Measurements from ENCODE around the gene PLEKHO2. TPM values are rescaled to one million over a fixed set of nuclear protein-coding genes. Genes with fewer than 3 reads are reported as not detected.

Gene PLEKHO2, protein sequence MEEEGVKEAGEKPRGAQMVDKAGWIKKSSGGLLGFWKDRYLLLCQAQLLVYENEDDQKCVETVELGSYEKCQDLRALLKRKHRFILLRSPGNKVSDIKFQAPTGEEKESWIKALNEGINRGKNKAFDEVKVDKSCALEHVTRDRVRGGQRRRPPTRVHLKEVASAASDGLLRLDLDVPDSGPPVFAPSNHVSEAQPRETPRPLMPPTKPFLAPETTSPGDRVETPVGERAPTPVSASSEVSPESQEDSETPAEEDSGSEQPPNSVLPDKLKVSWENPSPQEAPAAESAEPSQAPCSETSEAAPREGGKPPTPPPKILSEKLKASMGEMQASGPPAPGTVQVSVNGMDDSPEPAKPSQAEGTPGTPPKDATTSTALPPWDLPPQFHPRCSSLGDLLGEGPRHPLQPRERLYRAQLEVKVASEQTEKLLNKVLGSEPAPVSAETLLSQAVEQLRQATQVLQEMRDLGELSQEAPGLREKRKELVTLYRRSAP
- 20.1 and 22.5 TPM in 2 replicates for total RNA-seq

GRCh38 chr15:64841344-64842095, at the start of gene PLEKHO2:
PLEKHO2 (plus strand) TSS chr15:64841915; CDS start chr15:64842017, 102 bp downstream.

GRCh38 chr15:64825431-64826294, 16.1 kb upstream of the PLEKHO2 start, which contains the start of gene PIF1:
PIF1 (minus strand) TSS chr15:64825647; CDS start chr15:64824335, 1,312 bp downstream.

DNA sequence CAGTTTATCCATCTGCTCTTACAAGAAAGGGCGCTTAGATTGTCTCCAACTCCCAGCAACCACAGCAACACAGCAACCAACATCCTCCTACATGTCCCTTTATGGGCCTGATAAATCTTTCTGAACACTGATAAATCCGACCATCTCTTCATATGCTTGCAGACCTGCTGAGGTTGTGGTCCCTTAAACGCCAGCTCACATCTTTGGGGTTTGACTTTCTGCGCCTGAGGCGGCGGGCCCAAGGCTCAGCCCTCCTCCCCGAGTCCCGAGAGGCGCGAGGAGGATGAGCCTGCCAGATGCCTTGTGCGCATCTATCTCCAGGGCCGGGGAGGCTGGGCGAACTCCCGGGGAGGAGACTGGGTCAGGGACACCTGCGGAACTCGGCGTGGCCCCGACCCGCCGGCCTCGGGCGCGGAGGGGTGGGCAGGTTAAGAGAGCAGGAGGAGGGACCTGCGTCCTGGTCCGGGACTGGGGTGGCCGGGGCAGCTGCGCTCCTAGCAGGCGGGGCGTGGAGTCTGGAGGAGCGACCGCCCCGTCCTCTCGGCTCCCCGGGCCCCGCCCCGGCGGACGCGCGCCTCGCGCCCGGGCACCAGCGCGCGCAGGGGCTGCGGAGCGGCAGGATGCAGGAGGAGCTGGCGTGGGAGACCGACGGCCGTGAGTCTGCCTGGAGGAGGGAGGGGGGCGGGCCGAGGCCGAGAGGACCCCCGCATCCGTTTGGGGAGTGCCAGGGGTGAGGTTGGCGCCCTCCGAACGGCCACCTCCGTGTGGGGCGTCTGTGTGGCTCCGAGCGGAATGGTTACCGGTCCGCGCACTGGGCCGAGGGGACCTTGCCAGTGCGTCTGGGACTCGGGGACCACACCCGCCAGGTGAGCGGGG, 69.8 kb downstream of the PLEKHO2 start, which contains the start of gene ANKDD1A:
ANKDD1A (plus strand) TSS at position 592 of the 876 bp plus-strand sequence; CDS start at position 621, 29 bp downstream.

Other genes starting within 250 kb of the PLEKHO2 start
- gene RBPMS2, start 66.3 kb upstream of the PLEKHO2 start, total RNA-seq, result 0.05 and 0.07 TPM in 2 replicates
- 15.1 and 16.0 TPM in 2 replicates for gene PIF1, start 16.3 kb upstream of the PLEKHO2 start, total RNA-seq
- gene ANKDD1A, start 70.0 kb downstream of the PLEKHO2 start, total RNA-seq, result 0.73 and 1.9 TPM in 2 replicates
- 78.2 and 81.9 TPM in 2 replicates for gene SPG21, start 148.0 kb downstream of the PLEKHO2 start, total RNA-seq
- gene MTFMT, start 187.7 kb downstream of the PLEKHO2 start, total RNA-seq, result 25.8 and 34.2 TPM in 2 replicates
- gene SLC51B, start 203.5 kb downstream of the PLEKHO2 start, total RNA-seq, result not detected in 2 replicates
- gene RASL12, start 226.1 kb downstream of the PLEKHO2 start, total RNA-seq, result not detected in 2 replicates
- not detected in 2 replicates for gene KBTBD13, start 234.8 kb downstream of the PLEKHO2 start, total RNA-seq

Data from mammary microvascular endothelial cell (primary cell).